HEK293 (cell line): ENCODE results near the gene GNS.

Source experiments
- CTCF ChIA-PET: fragments of 350-600 bp; formaldehyde crosslinking; extraction: SDS; loops from one replicate; lab custom pipeline; 2021; ENCODE audit warnings: antibody characterized with exemption; lab: Yijun Ruan, JAX
- POLR2A ChIA-PET: fragments of 300-600 bp; formaldehyde crosslinking; extraction: SDS; loops from one replicate; lab custom pipeline; 2020; ENCODE audit warnings: antibody characterized with exemption, inconsistent platforms; lab: Yijun Ruan, JAX
- H3K27ac ChIP-seq: fragments of 200-500 bp; sonication (Bioruptor generic); 2 replicates; pipeline ENCODE4 v1.5.1; 2014; ENCODE audit warnings: low read depth, low read length, control low read depth, inconsistent platforms; ENCODE audit errors: extremely low read depth
- H3K36me3 ChIP-seq, 2 experiments: fragments of 200-500 bp in 1 of 2; sonication (Bioruptor generic) in 1 of 2; 1 replicate in 1 of 2; 2 replicates in 1 of 2; pipeline ENCODE4 v1.5.1; 2014 to 2017; ENCODE audit warnings: inconsistent platforms in 2 of 2, low read length in 2 of 2; ENCODE audit not compliant: control insufficient read depth in 2 of 2, insufficient read depth in 1 of 2
- H3K4me1 ChIP-seq: fragments of 200-500 bp; sonication (Bioruptor generic); 2 replicates; pipeline ENCODE4 v1.5.1; 2014; ENCODE audit warnings: mild to moderate bottlenecking, low read length, inconsistent platforms; ENCODE audit not compliant: control insufficient read depth, insufficient read depth
- H3K4me3 ChIP-seq: 2 replicates; pipeline ENCODE4 v1.5.1; 2011; ENCODE audit warnings: low read depth, mild to moderate bottlenecking, control low read depth, low read length, moderate library complexity
- H3K9me3 ChIP-seq: fragments of 200-500 bp; sonication (Bioruptor generic); 2 replicates; pipeline ENCODE4 v1.5.1; 2014; ENCODE audit warnings: low read depth, low read length, inconsistent platforms; ENCODE audit not compliant: control insufficient read depth, insufficient read depth
- BCL11B ChIP-seq: fragments of 450-650 bp; formaldehyde crosslinking; IDR thresholded peaks from 2 replicates; pipeline ENCODE4 v1.5.1; 2016; ENCODE audit warnings: low read depth, missing biosample characterization, missing genetic modification characterization
- SCRT2 ChIP-seq: fragments of 450-650 bp; formaldehyde crosslinking; IDR thresholded peaks from 2 replicates; pipeline ENCODE4 v1.5.1; 2016; ENCODE audit warnings: missing biosample characterization, missing genetic modification characterization
- SETDB1 ChIP-seq: IDR thresholded peaks from one replicate; pipeline ENCODE4 v1.6.1; 2017; ENCODE audit warnings: mild to moderate bottlenecking, low read length, moderate library complexity, mixed read lengths; ENCODE audit not compliant: insufficient read length
- ZBTB7A ChIP-seq: fragments of 450-650 bp; formaldehyde crosslinking; IDR thresholded peaks from 2 replicates; pipeline ENCODE4 v1.5.1; 2016; ENCODE audit warnings: low read depth, missing biosample characterization, missing genetic modification characterization
- ZNF132 ChIP-seq: fragments of 450-650 bp; formaldehyde crosslinking; IDR thresholded peaks from 2 replicates; pipeline ENCODE4 v1.5.1; 2017; ENCODE audit warnings: missing biosample characterization, missing genetic modification characterization, borderline replicate concordance
- ZNF155 ChIP-seq: fragments of 450-650 bp; formaldehyde crosslinking; IDR thresholded peaks from 2 replicates; pipeline ENCODE4 v1.5.1; 2016; ENCODE audit warnings: missing biosample characterization, missing genetic modification characterization
- ZNF19 ChIP-seq: fragments of 450-650 bp; formaldehyde crosslinking; IDR thresholded peaks from 2 replicates; pipeline ENCODE4; 2016; ENCODE audit warnings: missing biosample characterization, missing genetic modification characterization, low read depth
- ZNF239 ChIP-seq: fragments of 450-650 bp; formaldehyde crosslinking; IDR thresholded peaks from 2 replicates; pipeline ENCODE4 v1.5.1; 2016; ENCODE audit warnings: missing biosample characterization, missing genetic modification characterization
- ZNF404 ChIP-seq: fragments of 450-650 bp; formaldehyde crosslinking; IDR thresholded peaks from 2 replicates; pipeline ENCODE4 v1.5.1; 2017; ENCODE audit warnings: missing biosample characterization, missing genetic modification characterization
- ZNF501 ChIP-seq: fragments of 450-650 bp; formaldehyde crosslinking; IDR thresholded peaks from 2 replicates; pipeline ENCODE4 v1.5.1; 2016; ENCODE audit warnings: missing biosample characterization, missing genetic modification characterization
- ZNF654 ChIP-seq: fragments of 450-650 bp; formaldehyde crosslinking; IDR thresholded peaks from 2 replicates; pipeline ENCODE4 v1.5.1; 2016; ENCODE audit warnings: low read depth, missing biosample characterization, missing genetic modification characterization
- ZNF670 ChIP-seq: fragments of 450-650 bp; formaldehyde crosslinking; IDR thresholded peaks from 2 replicates; pipeline ENCODE4 v1.5.1; 2016; ENCODE audit warnings: missing biosample characterization, missing genetic modification characterization, low read depth
- TF ChIP-seq, protein P1 (sequence below): fragments of 450-650 bp; formaldehyde crosslinking; IDR thresholded peaks from 2 replicates; pipeline ENCODE4 v1.5.1; 2016; ENCODE audit warnings: missing biosample characterization, missing genetic modification characterization
- TF ChIP-seq, protein P2 (sequence below): fragments of 450-650 bp; formaldehyde crosslinking; IDR thresholded peaks from 2 replicates; pipeline ENCODE4 v1.5.1; 2016; ENCODE audit warnings: missing biosample characterization, missing genetic modification characterization
- TF ChIP-seq, protein P3 (sequence below): fragments of 450-650 bp; formaldehyde crosslinking; IDR thresholded peaks from 2 replicates; pipeline ENCODE4 v1.5.1; 2017; ENCODE audit warnings: missing biosample characterization, missing genetic modification characterization
- TF ChIP-seq, protein P4 (sequence below): fragments of 450-650 bp; formaldehyde crosslinking; IDR thresholded peaks from 2 replicates; pipeline ENCODE4 v1.5.1; 2017; ENCODE audit warnings: missing biosample characterization, missing genetic modification characterization
- TF ChIP-seq, protein P5 (sequence below): sonication (generic); formaldehyde crosslinking; IDR thresholded peaks from 2 replicates; pipeline ENCODE4 v1.8.1; 2022; ENCODE audit warnings: mild to moderate bottlenecking, moderate library complexity, missing genetic modification reagents
- TF ChIP-seq, protein P6 (sequence below): fragments of 450-650 bp; formaldehyde crosslinking; IDR thresholded peaks from 2 replicates; pipeline ENCODE4 v1.5.1; 2016; ENCODE audit warnings: missing biosample characterization, missing genetic modification characterization, borderline replicate concordance

The GNS gene

DNA sequence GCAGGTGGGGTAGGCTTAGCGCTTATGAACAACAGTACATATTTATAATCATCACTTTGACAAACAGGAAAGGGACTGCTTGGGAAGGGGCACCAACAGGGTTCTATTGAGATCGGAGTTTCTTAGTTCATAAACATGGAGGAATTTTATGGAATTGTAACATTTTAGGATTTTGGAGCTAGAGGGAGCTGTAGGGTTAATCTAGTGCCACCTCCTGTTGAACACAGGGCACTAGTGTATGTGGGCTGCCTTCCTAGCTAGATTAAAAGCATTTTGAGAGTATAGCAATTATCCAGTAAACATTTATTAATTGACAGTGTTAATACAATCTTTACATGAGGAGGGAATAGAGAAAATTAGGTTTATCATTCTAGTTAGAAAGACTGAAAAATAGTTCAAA lies 42.2 kb upstream of the GNS start (continued):
- TF ChIP-seq, protein P1, sequence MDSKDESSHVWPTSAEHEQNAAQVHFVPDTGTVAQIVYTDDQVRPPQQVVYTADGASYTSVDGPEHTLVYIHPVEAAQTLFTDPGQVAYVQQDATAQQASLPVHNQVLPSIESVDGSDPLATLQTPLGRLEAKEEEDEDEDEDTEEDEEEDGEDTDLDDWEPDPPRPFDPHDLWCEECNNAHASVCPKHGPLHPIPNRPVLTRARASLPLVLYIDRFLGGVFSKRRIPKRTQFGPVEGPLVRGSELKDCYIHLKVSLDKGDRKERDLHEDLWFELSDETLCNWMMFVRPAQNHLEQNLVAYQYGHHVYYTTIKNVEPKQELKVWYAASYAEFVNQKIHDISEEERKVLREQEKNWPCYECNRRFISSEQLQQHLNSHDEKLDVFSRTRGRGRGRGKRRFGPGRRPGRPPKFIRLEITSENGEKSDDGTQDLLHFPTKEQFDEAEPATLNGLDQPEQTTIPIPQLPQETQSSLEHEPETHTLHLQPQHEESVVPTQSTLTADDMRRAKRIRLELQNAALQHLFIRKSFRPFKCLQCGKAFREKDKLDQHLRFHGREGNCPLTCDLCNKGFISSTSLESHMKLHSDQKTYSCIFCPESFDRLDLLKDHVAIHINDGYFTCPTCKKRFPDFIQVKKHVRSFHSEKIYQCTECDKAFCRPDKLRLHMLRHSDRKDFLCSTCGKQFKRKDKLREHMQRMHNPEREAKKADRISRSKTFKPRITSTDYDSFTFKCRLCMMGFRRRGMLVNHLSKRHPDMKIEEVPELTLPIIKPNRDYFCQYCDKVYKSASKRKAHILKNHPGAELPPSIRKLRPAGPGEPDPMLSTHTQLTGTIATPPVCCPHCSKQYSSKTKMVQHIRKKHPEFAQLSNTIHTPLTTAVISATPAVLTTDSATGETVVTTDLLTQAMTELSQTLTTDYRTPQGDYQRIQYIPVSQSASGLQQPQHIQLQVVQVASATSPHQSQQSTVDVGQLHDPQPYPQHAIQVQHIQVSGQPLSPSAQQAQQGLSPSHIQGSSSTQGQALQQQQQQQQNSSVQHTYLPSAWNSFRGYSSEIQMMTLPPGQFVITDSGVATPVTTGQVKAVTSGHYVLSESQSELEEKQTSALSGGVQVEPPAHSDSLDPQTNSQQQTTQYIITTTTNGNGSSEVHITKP (tag by site-specific recombination) = no peak
- peak; percentile 50 for TF ChIP-seq ZNF654 (tag by site-specific recombination)
- TF ChIP-seq ZNF239 (tag by site-specific recombination) = no peak
- TF ChIP-seq SCRT2 (tag by site-specific recombination) = peak; percentile 81
- no peak for TF ChIP-seq SETDB1
- TF ChIP-seq, protein P2, sequence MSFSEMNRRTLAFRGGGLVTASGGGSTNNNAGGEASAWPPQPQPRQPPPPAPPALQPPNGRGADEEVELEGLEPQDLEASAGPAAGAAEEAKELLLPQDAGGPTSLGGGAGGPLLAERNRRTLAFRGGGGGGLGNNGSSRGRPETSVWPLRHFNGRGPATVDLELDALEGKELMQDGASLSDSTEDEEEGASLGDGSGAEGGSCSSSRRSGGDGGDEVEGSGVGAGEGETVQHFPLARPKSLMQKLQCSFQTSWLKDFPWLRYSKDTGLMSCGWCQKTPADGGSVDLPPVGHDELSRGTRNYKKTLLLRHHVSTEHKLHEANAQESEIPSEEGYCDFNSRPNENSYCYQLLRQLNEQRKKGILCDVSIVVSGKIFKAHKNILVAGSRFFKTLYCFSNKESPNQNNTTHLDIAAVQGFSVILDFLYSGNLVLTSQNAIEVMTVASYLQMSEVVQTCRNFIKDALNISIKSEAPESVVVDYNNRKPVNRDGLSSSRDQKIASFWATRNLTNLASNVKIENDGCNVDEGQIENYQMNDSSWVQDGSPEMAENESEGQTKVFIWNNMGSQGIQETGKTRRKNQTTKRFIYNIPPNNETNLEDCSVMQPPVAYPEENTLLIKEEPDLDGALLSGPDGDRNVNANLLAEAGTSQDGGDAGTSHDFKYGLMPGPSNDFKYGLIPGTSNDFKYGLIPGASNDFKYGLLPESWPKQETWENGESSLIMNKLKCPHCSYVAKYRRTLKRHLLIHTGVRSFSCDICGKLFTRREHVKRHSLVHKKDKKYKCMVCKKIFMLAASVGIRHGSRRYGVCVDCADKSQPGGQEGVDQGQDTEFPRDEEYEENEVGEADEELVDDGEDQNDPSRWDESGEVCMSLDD (tag by site-specific recombination) = no peak
- TF ChIP-seq, protein P3, sequence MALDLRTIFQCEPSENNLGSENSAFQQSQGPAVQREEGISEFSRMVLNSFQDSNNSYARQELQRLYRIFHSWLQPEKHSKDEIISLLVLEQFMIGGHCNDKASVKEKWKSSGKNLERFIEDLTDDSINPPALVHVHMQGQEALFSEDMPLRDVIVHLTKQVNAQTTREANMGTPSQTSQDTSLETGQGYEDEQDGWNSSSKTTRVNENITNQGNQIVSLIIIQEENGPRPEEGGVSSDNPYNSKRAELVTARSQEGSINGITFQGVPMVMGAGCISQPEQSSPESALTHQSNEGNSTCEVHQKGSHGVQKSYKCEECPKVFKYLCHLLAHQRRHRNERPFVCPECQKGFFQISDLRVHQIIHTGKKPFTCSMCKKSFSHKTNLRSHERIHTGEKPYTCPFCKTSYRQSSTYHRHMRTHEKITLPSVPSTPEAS (tag by site-specific recombination) = 0 out of 2 replicates have a peak, but pooled peaks have one; percentile 12

DNA sequence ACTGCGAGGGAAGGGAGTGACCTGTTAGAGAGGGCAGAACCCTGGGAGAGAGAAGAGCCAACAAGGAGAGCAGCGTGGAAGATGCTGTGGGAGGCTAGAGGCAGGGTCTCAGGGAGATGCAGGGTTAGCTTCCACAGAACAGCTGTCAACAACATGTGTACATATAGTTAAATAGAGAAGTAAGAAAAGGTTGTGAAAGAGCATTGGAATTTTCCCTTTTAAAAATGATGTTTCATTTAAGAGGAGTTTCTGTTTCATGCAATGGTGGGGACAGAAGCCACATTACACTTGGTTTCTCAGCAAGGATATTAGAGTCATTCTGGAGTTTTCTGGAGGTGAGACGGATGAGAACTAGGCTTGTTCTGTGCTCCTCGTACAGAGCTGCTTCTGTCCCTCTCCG lies 41.4 kb upstream of the GNS start:
- POLR2A ChIA-PET = interaction anchor here (1.1 kb wide), 1 partner anchor 36 kb away, joined by 3 read pairs; no protein-coding TSS in a partner anchor
- CTCF ChIA-PET = interaction anchor here (0.7 to 2.7 kb wide), 11 partner anchors 11 to 323 kb away, joined by 3 to 18 read pairs (median 9); no protein-coding TSS in a partner anchor
- Histone ChIP-seq H3K4me3 (no peak overlapping the region), H3K27ac (no peak overlapping the region), H3K9me3 (no peaks in the 10 kb centered on the region), H3K36me3 (no peaks in the 10 kb centered on the region), H3K4me1 (no peaks in the 10 kb centered on the region)
- no peak for TF ChIP-seq BCL11B
- TF ChIP-seq ZNF19 (tag by site-specific recombination) = no peak
- TF ChIP-seq ZNF670 (tag by site-specific recombination) = no peak
- no peak for TF ChIP-seq ZNF404 (tag by site-specific recombination)
- no peak for TF ChIP-seq ZBTB7A (tag by site-specific recombination)
- TF ChIP-seq, protein P4, sequence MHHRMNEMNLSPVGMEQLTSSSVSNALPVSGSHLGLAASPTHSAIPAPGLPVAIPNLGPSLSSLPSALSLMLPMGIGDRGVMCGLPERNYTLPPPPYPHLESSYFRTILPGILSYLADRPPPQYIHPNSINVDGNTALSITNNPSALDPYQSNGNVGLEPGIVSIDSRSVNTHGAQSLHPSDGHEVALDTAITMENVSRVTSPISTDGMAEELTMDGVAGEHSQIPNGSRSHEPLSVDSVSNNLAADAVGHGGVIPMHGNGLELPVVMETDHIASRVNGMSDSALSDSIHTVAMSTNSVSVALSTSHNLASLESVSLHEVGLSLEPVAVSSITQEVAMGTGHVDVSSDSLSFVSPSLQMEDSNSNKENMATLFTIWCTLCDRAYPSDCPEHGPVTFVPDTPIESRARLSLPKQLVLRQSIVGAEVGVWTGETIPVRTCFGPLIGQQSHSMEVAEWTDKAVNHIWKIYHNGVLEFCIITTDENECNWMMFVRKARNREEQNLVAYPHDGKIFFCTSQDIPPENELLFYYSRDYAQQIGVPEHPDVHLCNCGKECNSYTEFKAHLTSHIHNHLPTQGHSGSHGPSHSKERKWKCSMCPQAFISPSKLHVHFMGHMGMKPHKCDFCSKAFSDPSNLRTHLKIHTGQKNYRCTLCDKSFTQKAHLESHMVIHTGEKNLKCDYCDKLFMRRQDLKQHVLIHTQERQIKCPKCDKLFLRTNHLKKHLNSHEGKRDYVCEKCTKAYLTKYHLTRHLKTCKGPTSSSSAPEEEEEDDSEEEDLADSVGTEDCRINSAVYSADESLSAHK = no peak
- TF ChIP-seq, protein P5, sequence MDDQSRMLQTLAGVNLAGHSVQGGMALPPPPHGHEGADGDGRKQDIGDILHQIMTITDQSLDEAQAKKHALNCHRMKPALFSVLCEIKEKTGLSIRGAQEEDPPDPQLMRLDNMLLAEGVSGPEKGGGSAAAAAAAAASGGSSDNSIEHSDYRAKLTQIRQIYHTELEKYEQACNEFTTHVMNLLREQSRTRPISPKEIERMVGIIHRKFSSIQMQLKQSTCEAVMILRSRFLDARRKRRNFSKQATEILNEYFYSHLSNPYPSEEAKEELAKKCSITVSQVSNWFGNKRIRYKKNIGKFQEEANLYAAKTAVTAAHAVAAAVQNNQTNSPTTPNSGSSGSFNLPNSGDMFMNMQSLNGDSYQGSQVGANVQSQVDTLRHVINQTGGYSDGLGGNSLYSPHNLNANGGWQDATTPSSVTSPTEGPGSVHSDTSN (CRISPR knock-in tag) = no peak
- TF ChIP-seq, protein P6, sequence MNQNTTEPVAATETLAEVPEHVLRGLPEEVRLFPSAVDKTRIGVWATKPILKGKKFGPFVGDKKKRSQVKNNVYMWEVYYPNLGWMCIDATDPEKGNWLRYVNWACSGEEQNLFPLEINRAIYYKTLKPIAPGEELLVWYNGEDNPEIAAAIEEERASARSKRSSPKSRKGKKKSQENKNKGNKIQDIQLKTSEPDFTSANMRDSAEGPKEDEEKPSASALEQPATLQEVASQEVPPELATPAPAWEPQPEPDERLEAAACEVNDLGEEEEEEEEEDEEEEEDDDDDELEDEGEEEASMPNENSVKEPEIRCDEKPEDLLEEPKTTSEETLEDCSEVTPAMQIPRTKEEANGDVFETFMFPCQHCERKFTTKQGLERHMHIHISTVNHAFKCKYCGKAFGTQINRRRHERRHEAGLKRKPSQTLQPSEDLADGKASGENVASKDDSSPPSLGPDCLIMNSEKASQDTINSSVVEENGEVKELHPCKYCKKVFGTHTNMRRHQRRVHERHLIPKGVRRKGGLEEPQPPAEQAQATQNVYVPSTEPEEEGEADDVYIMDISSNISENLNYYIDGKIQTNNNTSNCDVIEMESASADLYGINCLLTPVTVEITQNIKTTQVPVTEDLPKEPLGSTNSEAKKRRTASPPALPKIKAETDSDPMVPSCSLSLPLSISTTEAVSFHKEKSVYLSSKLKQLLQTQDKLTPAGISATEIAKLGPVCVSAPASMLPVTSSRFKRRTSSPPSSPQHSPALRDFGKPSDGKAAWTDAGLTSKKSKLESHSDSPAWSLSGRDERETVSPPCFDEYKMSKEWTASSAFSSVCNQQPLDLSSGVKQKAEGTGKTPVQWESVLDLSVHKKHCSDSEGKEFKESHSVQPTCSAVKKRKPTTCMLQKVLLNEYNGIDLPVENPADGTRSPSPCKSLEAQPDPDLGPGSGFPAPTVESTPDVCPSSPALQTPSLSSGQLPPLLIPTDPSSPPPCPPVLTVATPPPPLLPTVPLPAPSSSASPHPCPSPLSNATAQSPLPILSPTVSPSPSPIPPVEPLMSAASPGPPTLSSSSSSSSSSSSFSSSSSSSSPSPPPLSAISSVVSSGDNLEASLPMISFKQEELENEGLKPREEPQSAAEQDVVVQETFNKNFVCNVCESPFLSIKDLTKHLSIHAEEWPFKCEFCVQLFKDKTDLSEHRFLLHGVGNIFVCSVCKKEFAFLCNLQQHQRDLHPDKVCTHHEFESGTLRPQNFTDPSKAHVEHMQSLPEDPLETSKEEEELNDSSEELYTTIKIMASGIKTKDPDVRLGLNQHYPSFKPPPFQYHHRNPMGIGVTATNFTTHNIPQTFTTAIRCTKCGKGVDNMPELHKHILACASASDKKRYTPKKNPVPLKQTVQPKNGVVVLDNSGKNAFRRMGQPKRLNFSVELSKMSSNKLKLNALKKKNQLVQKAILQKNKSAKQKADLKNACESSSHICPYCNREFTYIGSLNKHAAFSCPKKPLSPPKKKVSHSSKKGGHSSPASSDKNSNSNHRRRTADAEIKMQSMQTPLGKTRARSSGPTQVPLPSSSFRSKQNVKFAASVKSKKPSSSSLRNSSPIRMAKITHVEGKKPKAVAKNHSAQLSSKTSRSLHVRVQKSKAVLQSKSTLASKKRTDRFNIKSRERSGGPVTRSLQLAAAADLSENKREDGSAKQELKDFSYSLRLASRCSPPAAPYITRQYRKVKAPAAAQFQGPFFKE (tag by site-specific recombination) = no peak
- TF ChIP-seq ZNF501 (tag by site-specific recombination) = no peak
- no peak for TF ChIP-seq ZNF132 (tag by site-specific recombination)
- no peak for TF ChIP-seq ZNF155
